Measurements from ENCODE around the gene CYTL1. TPM values are rescaled to one million over a fixed set of nuclear protein-coding genes. Genes with fewer than 3 reads are reported as not detected.

Gene CYTL1
- total RNA-seq, 1 experiment from 2014 or later, result 3.2 TPM

- POLR2A ChIA-PET, result no interaction called here
- Mint-ChIP-seq H3K4me3 (no peak overlapping the region), H3K27ac (no peak overlapping the region)
Measured at GRCh38 chr4:5029447-5029846, 10.2 kb upstream of the CYTL1 start.

More at GRCh38 chr4:5029447-5029846, 10.2 kb upstream of the CYTL1 start:
- H3K9me3 Mint-ChIP-seq, result 0 out of 2 replicates have a peak, but pooled peaks cover 3% of the 10 kb centered on the region
- ATAC-seq (no peak), DNase-seq (ENCODE audit: low spot score) (no peak)
- CTCF ChIA-PET, result no interaction called here
- H3K4me1 Mint-ChIP-seq, result peaks cover 10% of the 10 kb centered on the region
- no peaks in the 10 kb centered on the region for H3K36me3 Mint-ChIP-seq
- peaks cover 29% of the 10 kb centered on the region for H3K27me3 Mint-ChIP-seq (ENCODE audit: low read depth)
- no peak for TF ChIP-seq TEAD1 (CRISPR knock-in tag; IDR thresholded peaks at IDR 0.05)
- no peak for TF ChIP-seq ZNF416 (CRISPR knock-in tag; IDR thresholded peaks at IDR 0.05)
- TF ChIP-seq E2F4 (CRISPR knock-in tag; IDR thresholded peaks at IDR 0.05; ENCODE audit: borderline replicate concordance, low read depth), result no peak
- no peak for TF ChIP-seq ZNF263 (CRISPR knock-in tag; IDR thresholded peaks at IDR 0.05; ENCODE audit: low read depth)
- no peak for TF ChIP-seq HMGA2 (CRISPR knock-in tag; IDR thresholded peaks at IDR 0.05)
- TF ChIP-seq, protein P1, sequence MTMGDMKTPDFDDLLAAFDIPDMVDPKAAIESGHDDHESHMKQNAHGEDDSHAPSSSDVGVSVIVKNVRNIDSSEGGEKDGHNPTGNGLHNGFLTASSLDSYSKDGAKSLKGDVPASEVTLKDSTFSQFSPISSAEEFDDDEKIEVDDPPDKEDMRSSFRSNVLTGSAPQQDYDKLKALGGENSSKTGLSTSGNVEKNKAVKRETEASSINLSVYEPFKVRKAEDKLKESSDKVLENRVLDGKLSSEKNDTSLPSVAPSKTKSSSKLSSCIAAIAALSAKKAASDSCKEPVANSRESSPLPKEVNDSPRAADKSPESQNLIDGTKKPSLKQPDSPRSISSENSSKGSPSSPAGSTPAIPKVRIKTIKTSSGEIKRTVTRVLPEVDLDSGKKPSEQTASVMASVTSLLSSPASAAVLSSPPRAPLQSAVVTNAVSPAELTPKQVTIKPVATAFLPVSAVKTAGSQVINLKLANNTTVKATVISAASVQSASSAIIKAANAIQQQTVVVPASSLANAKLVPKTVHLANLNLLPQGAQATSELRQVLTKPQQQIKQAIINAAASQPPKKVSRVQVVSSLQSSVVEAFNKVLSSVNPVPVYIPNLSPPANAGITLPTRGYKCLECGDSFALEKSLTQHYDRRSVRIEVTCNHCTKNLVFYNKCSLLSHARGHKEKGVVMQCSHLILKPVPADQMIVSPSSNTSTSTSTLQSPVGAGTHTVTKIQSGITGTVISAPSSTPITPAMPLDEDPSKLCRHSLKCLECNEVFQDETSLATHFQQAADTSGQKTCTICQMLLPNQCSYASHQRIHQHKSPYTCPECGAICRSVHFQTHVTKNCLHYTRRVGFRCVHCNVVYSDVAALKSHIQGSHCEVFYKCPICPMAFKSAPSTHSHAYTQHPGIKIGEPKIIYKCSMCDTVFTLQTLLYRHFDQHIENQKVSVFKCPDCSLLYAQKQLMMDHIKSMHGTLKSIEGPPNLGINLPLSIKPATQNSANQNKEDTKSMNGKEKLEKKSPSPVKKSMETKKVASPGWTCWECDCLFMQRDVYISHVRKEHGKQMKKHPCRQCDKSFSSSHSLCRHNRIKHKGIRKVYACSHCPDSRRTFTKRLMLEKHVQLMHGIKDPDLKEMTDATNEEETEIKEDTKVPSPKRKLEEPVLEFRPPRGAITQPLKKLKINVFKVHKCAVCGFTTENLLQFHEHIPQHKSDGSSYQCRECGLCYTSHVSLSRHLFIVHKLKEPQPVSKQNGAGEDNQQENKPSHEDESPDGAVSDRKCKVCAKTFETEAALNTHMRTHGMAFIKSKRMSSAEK (CRISPR knock-in tag; IDR thresholded peaks at IDR 0.05; ENCODE audit: borderline replicate concordance), result no peak
- TF ChIP-seq ERG (CRISPR knock-in tag; IDR thresholded peaks at IDR 0.05), result no peak
- TF ChIP-seq TCF7 (CRISPR knock-in tag; IDR thresholded peaks at IDR 0.05; ENCODE audit: low read depth), result no peak
- TF ChIP-seq ARID4B (CRISPR knock-in tag; IDR thresholded peaks at IDR 0.05; ENCODE audit: borderline replicate concordance), result no peak
- no peak for TF ChIP-seq NR3C1 (CRISPR knock-in tag; conservative IDR thresholded peaks at IDR 0.05; ENCODE audit: low read depth)
- no peak for TF ChIP-seq SMAD3 (CRISPR knock-in tag; IDR thresholded peaks at IDR 0.05; ENCODE audit: borderline replicate concordance)
- no peak for TF ChIP-seq PREB (CRISPR knock-in tag; IDR thresholded peaks at IDR 0.05; ENCODE audit: borderline replicate concordance)

All from WTC11 (cell line).